Adrenal gland (tissue), 5 donors: ENCODE measurements around the gene KLK10.

Experiments used
- CTCF ChIP-seq, 6 experiments: fragments of 450-650 bp in 4 of 6; fragments of 200-600 bp in 2 of 6; sonication (generic) in 1 of 6; IDR thresholded peaks; 1 replicate in 5 of 6; 2 replicates in 1 of 6; pipeline versions ENCODE4 v1.5.1 to v1.8.0; 2016 to 2021; ENCODE audit warnings: antibody characterized with exemption in 6 of 6, mild to moderate bottlenecking in 2 of 6, moderate library complexity in 1 of 6
- POLR2A ChIP-seq, 2 donors: fragments of 450-650 bp; IDR thresholded peaks; one replicate each; pipeline ENCODE4 v1.6.1; 2017; ENCODE audit warnings: antibody characterized with exemption in 2 of 2, mild to moderate bottlenecking in 2 of 2, moderate library complexity in 1 of 2
- donor health status: DM: no; HTN: no; CAD: no.

DNA sequence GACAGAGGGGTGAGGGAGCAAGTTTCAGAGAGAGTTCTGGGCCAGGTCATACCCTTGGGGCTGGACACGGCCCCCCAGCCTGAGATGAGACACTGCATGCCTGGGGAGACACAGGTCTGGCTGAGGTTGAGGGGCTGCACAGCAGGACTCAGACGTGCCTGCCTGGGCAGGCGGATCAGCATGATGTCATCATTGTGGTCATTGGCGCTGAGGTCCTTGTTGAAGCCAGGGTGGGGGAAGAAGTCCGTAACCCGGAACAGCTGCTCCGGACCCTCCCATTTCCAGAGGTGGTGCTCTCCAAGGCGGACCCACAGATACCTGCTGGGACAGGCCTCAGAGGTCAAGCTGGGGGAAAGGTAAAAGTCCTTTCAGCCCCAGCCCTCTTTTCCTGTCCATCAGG, 13.1 kb downstream of the KLK10 start:
- TF ChIP-seq CTCF (IDR thresholded peaks at IDR 0.05) (no peak), POLR2A (IDR thresholded peaks at IDR 0.05) (no peak)
